HG03159 (cell line): ENCODE data around the gene ITPK1.

Experiments used
- ATAC-seq: cut with Tn5 transposase; IDR thresholded peaks from one replicate; pipeline ENCODE4 v1.9.1; 2021; ENCODE audit warnings: mild to moderate bottlenecking, moderate library complexity; ENCODE audit not compliant: unreplicated experiment

ITPK1 gene

DNA sequence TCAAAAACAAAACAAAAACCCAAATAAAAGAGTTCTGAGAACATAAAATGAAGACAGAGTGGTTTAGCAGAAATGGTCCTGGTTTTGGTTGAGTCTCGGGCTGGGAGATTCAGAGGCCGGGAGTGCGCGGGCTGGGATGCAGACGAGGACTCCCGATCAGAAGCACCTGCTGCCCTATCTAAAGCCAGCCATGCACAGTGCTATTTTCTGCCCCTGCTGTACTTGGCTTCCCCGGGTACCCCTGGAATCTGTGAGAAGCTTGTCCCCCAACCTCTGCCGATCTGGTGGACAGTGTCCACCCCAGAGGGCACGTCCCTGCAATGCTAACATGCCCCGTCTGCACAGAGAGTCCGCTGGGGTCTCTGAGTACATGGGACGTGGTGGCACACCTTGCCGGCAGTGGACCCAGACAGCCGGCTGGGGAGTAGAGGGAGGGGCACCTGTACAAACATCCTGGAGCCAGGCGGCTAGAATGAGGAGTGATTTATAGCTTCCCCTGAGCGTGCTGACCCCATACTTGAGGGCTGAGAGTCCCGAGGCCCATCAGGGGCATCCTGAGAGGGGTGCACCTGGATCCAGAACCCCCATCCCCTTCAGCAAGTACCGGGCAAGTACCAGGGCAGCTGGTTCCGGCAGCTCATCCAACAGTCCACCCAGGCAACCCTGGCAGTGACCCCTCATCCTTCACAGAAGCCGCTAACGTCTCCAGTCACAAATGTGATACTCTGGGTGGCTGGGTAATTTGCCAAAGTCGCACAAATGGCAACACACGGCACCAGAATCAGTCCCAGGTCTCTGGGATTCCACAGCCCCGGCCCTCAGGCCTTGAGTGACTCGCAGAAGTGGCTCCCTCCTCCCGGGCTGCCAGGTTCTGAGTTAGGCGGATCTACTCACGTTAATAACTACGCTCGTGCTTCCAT lies 155.7 kb downstream of the ITPK1 start:
- ATAC-seq = no peak

DNA sequence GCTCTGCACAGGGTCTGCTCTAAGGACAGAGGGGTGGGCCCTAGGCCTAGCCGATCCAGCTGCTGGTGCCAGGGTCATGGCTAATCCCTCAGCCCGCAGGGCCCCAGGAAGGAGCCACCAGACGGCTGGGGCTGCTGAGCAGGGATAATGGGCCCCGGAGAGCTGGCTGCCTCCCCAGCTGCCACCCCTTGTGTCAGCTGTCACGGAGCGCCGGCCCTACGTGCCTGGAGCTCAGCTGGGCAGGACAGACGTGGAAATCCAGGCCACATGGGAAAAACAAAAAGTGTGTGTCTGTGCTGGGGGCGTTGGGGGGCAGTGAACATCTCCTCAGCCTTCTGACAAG lies 156.6 kb downstream of the ITPK1 start:
- no peak for ATAC-seq

DNA sequence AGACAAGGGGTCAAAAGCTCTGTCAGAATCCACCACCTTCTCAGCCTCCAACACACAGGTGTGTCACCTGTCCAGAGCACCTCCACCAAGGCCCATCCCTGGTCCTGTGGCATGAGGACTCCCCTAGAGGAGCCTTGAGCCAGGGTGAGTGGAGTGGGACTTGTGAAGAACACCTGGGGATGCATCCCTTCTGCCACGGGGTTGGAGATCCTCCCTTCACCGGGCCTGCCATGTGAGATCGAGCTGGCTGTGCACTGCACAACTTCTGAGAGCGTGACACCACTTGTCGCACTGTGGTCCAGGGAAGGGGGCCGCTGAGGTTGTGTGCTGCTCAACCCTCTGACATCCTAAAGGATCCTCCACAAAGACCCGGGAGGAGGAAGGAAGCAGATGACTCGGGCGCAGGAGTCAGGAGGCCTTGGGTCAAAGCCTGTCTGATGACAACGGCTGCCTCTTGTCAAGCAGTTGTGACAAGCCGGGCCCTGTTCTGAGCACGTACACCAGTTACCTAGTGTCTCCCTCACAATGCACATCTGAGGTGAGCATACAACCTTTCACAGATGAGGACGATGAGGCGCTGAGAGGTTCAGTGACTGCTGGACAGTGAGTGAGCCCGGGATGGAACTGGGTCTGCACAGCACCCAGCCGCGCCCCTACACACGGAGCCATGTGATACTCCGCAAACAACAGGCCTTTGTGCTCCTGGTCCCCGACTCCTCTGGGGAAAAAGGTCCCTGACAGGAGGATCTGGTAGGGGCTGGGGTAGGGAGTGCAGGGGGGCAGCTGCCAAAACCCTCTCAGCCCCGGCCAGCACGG lies 157.1 kb downstream of the ITPK1 start:
- ATAC-seq = no peak

DNA sequence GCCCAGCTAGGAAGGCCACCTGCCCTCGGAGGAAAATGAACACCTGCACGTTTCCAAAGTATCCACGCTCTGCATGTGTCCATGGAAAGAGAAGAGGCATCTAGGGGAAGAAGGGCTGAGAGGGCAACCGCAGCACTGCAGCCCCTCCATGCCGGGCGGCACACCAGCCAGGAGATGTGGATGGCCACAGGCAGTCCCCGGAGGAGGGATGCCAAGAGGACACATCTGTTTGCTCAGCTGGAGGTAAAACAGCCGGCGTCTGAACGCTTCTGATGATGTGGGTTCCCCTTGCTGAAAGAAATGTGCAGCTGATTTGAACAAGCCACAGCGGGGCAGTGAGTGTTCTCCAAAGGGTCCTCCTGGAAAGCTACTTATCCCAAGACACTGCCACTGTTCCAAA lies 158.8 kb downstream of the ITPK1 start:
- no peak for ATAC-seq

DNA sequence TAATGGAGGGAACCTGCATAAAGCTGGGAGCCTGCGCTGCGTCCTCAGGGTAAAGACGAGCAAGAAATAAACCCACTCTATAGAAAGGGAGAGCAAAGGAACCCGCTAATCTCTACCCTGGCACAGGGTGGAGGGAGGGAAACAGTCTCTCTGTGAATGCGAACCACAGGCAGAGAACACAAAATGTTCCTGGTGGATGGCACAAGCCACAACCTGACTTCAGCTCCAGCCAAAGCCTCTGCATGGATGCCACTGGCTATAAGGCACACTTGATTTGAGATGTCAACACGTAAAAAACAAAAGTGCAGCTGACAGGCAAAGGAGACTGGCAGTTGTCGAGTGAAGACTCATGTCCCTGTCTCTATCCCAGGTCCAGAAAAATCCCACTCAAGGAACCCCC lies 160.3 kb downstream of the ITPK1 start:
- no peak for ATAC-seq

DNA sequence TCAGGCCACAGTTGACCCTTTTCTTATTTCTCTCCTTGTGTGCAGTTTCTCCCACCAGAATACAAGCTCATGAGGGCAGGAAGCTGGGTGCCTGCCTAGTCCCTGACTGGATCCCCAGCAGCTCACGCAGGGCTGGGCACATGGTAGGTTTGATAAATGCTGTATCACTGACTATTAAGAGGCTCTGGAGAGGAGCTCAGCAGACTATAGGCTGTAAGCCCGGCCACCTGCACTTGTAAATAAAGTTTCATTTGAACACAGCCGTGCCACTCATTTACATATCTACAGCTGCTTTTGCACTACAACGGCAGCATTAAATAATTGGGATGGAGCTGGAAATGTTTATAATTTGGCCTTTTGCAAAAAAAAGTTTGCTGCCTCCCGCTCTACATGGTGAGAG lies 160.8 kb downstream of the ITPK1 start:
- ATAC-seq = no peak

DNA sequence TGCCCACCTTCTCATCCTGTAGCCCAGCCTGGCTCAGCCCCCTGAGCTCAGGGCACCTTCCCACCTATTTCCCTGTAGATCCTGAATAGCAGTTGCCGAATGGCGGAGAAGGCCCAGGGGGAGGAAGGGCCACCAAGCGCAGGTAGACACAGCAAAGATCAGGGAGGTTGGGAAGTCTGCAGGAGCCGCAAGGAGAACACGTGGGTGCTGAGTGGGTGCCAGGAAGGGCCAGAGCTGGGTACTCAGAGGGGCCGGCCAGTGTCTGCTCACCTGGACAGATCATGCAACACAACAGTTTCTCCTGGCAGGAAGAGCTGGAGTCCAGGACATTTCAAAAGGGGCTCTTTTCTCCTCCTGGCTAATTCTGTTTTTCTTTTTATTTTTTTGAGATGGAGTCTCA lies 162.2 kb downstream of the ITPK1 start:
- no peak for ATAC-seq

DNA sequence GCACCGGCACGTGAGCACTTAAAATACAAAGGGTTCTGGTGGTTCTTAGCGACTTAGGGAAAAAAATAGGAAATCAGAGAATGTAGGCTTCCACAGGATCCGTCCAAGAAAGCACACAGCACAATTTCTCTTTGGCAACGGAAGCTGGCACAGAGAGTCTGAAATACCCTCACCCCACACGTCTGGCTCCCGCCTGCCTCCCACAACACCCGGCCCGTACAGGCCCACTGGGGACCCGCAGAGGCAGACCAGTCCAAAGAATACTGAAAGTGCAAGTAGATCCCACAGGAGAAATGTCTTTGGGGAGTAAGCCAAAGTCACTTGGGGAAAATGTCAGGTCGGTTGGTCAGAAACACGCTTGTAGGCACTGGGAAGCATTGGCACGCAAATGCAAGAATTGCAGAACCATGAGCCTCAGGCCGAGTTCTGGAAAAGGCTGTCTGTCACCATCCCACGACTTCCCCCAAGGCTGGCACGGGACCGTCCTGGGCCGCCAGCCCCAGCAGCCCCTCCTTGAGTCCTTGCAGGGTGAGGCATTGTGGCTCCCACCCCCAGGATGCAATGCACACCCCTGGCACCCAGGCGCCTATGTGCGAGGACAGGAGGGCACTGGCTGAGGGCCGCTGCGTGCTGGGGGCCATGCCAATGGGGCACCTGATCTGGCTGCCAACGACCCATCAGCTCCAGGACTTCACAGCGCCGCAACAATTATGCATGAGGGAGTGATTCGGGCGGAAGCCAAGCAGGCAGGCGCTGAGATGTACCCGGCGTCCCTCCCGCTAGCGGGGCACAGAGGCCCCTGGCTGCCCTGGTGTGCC lies 163.0 kb downstream of the ITPK1 start:
- ATAC-seq = no peak

DNA sequence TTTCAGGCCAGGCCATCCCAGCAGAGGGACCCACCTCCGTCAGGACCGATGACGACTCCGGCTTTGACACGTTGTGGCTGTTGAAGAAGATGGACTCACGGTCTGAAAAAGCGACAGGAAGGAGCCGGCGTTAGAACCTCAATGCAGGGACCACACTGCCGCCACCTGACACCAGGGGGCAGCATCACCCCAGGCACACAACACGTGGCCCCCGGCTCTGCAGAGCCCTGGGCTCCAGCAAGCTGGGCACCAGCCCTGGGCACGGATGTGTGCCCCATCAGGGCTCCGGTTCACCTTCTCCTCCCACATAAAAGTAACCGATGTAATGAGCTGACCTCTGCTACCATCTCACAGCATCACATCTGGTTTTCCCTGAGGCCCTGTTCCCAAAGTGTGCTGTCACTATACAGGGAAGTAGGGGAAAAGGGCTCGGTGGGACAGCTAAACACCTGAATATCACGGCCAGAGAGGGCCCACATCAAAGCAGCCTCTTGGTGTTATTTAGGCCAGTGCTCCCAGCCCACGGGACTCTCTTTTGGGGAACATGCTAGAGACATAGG lies 163.7 kb downstream of the ITPK1 start:
- peak; percentile 76 for ATAC-seq

DNA sequence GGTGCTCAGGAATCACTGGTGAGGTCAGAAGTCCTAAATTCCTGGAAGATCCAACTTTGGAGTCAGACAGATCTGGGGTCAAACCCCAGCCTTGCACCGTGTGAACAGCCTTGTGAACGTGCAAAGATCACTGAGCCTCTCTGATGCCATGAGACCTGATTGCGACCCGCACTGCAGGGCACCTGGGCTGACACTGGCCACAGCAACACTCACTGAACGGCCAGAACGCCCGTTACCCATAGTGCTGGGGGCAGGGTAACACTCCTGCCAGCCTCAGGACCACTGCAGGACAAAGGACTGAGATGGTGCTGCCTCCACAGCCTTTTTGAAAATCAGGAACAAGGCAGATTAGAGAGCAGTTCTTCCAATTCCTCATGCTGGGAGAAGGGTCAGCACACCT lies 164.5 kb downstream of the ITPK1 start:
- ATAC-seq = no peak

DNA sequence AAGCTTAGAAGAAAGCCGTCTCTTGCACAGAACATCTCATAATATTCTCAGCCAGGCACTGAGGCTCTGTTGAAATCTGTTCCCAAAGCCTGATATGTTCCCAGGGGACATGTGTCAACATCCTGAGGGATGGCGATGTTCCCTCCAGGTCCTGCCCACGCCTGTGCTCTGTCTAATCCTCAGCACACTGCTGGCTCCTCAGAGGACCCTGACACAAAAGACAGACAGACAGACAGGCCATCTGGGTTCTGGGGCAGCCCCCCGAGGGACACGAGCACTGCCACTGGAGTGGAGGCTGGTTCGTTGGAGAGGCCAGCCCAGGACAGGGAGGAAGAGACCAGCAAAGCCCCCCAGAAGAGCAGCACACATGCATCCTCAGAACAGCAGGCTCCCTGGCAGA lies 165.0 kb downstream of the ITPK1 start:
- ATAC-seq = no peak

DNA sequence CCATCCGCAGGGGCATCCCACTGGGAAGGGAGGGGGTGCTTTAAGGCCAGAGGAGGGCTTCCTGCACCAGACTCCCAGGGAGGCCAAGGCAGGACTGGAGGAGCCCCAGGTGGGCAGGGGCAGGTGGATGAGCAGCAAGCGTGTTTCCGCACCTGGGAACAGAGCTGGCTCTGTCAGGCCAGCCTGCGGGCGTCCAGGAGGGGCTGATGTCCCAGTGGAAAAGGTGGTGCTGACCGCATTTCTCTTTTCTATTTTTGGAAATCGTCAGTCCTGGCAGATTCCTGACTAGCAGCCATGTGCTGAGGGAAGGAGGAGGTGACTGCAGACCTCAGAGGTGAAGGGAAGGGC lies 165.6 kb downstream of the ITPK1 start:
- ATAC-seq = no peak

DNA sequence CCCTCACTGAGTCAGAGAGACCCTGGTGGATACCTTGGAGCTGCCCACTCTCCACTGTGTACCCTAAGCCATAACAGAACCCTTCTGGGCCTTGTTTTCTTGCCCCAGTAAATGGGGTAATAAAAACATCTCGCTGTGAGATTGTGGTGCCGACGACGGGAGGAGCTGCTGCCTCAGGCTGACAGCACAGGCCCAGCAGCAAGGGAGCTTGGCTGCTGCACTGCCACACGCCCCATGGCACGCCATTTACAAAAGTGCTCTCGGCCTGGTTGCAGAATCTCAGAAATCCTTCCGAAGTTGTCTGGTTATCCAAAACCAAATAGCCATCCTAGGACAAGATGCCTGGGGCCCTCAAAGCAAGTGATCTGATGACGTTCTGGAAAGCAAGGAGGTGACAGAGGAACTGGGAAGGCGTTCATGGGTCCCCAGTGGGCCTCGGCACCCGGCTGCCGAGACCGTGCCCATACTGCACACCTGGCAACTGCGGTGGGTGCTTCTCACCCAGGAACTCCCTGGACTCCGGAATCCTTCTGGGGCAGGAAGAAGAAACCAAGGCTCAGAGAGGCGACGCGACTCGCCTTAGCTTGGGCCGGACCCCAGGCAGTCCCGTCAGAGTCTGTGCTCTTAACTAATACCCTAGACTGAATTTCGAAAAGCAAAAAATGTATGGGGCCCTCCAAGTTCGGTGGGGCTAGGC lies 166.1 kb downstream of the ITPK1 start:
- ATAC-seq = no peak

DNA sequence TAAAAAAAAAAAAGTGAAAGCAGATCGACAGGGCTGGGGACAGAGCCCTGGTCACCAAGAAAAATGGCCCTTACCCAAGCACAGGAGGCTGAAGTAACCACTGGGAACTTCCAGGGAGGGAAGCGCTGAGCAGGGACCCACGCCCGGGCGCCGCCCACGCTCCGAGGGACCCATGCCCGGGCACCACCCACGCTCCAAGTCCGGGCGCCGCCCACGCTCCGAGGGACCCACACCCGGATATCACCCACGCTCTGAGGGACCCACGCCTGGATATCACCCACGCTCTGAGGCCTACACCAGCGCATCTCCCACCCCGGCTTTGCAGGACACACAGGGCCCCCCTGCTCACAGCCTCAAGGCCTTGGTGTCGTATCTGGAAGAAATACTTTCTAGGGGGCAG lies 167.1 kb downstream of the ITPK1 start:
- ATAC-seq = no peak

DNA sequence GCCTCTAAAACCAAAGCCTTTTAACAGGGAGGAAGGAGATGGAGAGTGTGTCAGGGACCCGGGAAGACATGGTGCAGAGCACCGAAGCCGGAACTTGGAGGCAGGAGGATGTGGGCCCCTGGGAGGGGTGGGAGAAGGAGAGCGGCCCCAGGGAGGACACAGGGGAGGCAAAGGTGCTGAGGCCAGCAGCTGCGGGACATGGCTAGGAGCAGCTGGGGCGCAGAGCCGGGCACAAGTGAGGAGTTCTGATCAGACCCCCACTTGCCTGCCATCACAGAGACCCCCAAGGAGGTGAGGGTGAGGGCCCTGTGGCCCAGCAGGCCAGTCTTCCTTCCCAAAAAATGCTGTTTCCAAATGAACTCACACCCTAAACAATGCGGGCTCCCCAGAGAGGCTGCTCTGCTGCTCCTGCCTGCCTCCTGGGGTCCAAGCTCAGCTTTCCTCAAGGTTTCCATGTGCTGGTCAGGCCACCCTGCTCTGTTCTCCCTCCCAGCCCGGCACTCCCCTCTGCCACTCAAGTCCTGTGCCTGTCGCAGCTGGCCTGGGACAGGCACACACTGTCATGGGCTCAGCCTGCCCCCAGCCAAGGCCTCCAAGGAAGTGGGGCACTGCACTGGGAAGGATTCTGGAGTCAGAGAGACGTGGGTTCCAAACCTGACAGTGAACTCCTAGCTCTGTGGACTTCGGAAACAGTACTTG lies 168.7 kb downstream of the ITPK1 start:
- no peak for ATAC-seq

DNA sequence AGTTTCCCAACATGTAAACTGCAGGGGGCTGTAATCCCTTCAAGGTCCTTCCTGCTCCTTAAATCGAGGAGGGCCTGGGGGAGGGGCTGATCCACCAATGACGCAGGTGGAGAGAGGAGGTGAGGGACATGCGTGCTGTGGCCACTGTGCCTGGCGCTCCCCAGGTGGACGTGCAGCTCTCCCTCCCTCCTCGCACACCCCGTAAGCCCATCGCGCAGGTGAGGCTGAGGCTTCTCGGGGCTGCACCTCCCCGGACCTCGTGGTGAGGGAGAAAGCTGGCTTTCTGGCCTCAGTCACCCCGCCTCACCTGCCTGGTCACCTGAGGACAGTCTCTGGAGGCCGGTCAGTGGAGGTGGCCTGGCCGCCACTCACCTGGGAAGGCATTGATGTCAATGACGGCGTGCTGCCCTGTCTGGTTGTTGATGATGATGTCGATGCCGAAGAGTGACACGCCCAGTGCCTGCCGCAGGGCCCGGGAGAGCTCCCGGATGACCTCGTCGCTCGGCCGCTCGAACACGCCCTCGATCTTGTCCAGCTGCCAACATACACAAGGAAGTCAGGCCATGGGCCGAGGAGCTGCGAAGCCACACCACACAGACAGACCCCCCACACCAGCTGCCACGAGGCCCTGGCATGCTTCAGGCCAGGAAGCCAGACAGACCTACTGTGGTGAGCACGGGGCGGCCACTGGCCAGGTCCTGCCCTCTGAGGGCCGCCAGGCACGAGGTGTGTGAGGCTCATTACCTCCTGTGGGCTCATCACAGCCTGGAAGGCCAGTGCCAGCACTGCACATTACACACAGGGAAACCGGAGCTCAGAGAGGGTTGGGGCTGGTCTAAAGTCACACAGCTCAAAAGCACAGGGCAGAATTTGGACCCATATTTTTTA lies 169.5 kb downstream of the ITPK1 start:
- ATAC-seq = no peak

DNA sequence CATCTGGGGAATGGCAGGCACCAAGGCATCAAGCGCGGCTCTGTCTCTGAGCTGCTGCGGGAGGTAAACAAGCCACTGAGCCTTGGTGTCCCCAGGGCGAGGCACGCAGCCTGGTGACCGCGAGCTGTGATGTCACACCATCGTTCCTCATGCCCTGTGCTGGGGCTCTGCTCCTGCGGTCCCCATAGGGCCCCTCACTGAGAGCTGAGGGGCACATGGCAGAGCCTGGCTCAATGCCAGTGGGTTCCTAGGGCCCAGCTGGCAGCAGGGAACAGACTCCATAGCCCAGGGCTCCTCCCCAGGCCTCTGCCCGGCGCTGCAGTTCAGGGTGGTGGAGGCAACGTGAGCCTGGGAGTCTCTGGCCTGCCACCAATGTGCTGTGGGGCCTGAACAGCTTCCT lies 170.2 kb downstream of the ITPK1 start:
- ATAC-seq = no peak

DNA sequence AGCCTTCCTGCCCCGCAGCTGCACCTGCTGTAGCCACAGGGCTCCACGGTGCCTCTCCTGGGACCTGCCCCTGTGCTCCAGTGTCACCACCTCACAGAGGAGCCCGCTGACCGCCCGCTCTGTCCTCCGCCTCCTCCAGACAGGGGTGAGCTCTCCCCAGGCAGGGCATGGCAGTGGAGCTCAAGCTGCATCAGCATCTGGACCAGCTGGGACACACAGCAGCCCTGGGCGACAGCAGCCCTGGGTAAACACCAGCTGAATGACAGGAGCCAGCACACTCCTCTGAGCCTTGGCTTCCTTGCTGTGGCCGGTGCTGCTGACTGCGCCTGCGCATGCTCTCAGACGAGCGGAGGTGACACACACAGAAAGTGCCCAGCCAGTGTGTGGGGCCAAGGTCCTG lies 170.7 kb downstream of the ITPK1 start:
- ATAC-seq = no peak
